ENCODE data around the gene TLX3.
A peak's percentile ranks its signal among the peaks of the same experiment; 100 is the strongest.

TLX3 gene

DNA sequence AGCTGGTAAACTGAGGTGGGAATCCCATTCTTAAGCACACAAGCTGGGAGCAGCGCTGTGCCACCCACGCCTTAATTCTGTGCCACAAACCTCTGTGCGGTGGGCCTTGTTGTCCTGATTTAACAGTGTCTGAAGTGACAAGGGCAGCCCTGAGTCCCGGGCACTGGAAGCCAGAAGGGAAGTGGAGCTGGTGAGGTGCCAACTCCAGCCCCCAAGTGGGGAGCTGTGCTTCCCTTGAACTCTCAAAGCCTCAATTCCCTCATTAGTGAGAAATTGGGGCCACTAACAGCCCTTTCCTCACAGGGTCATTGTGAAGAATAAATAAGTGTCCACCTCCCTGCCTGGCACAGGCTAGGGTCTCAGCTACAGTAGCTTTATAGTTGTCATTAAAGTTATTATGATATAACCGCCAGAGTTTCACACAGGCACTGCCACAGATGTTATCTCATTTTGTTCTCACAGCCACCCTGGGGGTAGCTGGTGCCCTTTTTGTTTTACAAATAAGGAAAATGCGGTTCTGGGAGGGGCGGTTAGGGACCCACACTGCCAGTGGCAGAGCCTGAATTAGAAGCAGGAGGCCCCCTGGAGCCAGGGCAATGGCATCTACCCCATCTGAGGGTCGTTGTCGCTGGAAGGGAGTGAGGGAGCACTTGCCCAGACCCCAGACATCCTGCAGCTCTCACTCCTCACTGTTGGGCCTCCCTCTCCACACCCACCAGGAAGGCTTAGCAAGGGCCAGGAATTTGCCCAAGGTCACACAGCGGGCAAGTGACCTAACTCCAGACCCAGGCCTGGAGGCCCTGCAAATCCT is 2.1 kb upstream of the TLX3 start:
- no peak for DNase-seq

DNA sequence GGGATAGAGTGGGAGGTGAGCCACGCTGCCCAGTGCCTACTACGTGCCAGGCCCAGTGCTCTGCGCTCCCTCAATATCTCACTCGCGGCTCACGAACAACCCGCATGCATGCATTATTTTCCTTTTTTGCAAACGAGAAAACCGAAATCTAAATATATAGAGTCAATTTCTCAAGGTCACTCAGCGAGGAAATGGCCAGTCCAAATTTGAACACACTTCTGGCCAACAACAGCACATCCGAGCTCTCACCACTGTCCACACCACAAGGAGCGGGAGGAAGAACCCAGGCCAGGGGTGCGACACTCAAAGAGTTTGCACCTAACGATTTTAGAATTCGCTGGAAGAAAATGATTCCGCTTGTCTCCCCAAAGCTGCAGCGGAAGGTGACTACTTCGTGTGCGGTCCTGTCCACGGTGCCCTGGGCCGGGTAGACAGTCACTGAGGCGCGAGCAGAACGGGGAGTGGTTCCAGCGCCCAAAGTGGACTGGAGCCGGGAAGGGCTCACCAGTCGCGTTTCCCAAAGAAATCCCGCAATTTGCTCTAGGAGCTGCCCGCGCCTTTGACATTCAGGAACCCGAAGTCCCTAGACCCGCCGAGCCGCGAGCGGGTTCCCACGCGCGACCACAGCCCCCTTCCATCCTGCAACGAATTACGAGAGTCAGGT is 1.1 kb upstream of the TLX3 start:
- no peak for DNase-seq

DNA sequence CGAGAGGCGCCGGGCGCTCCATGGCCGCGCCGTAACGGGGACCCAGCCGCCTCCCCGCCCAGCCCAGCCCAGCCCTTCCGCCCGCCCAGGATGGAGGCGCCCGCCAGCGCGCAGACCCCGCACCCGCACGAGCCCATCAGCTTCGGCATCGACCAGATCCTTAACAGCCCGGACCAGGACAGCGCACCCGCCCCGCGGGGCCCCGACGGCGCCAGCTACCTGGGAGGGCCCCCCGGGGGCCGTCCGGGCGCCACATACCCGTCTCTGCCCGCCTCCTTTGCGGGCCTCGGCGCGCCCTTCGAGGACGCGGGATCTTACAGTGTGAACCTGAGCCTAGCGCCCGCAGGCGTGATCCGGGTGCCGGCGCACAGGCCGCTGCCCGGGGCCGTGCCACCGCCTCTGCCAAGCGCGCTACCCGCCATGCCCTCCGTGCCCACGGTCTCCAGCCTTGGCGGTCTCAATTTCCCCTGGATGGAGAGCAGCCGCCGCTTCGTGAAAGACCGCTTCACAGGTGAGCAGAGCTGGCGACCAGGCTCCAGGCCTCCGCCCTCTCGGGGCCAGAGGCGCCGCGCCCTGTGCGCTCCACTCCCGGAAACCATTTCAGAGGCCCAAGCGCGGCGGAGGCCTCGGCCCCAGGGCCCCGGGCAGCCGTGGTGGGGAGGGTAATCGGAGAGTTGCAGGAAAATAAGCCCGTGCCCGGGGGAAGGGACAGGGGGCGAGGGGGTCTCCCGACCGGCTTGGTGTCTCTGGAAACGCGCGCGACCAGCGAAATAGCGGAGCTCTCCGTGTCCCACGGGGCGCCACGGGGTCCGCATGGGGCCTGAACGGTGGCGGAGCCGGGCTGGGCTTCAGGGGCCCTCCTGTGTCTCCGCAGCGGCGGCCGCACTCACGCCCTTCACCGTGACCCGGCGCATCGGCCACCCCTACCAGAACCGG is 496 bp downstream of the TLX3 start:
- peak; percentile 51 for DNase-seq

DNA sequence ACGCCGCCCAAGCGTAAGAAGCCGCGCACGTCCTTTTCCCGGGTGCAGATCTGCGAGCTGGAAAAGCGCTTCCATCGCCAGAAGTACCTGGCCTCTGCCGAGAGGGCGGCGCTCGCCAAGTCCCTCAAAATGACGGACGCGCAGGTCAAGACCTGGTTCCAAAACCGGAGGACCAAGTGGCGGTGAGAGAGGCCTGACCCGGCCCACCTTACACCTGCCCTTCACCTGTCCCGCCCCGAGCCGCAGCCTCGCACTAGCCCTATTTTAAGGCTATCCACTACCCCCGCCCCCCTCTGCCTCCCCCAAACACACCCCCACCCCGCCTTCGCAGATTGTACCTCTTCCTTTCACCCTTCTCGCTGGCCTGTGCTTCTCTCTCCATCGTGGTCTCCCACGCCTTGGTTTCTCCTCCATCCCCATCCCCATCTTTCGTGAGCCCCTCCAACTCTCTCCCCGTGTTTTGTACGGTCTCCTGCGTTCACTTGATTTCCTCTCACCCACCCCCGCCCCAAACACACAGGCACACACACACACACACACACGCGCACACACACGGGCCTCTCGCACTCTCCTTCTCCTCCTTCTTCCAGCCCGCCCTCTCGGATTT is 1.3 kb downstream of the TLX3 start:
- DNase-seq, result peak; percentile 13

DNA sequence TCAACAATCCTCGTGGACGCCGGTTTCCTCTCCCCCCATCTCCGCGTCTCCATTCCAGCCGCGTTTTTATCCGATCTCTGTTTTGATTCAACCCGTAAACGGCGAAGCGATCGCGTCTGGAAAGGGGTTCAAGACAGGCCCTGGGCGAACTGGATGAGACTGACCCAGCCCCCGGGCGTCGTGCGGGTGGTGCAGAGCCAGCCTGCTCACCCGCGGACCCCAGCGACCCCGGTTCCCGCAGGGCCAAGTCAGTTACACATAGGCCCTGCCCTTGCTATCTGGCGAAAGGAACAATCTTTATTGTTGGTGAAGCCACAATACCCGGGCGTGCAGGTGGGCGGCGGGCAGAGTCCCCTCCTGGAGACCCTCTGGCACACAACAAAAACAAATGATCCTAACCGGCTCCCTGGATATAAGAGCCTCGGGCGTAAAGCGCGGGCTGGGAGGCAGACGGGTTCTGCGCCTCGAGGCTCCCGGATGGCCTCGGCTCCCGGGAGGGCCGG is 1.8 kb downstream of the TLX3 start:
- DNase-seq, result no peak

DNA sequence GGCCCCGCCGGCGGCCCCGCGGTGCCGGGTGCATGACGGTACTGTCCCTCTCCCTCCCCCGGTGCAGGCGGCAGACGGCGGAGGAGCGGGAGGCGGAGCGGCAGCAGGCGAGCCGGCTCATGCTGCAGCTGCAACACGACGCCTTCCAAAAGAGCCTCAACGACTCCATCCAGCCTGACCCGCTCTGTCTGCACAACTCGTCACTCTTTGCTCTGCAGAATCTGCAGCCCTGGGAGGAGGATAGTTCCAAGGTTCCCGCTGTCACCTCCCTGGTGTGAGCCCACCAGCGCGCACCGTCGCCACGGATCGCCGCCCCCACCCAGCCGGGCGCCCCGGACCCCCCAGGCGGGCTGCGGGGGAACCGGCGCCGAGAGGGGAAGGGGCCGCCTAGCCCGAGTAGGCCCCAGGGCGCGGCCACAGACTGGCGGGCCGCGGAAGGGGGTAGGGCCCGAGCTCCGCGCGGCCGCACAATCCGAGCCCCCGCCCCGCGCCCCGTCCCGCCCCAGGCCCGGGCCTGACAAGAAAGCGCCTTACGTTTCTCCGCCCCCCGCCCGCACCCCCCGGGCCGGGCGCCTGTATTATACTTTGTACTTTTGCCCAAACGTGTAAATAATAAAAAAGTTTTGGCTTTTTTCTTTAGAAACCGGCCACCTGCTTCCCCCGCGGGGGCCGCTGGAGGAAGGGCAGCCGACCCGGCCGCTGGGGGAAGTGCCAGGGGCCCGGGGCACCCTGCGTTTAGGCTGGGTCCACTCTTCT is 2.5 kb downstream of the TLX3 start:
- no peak for DNase-seq

DNA sequence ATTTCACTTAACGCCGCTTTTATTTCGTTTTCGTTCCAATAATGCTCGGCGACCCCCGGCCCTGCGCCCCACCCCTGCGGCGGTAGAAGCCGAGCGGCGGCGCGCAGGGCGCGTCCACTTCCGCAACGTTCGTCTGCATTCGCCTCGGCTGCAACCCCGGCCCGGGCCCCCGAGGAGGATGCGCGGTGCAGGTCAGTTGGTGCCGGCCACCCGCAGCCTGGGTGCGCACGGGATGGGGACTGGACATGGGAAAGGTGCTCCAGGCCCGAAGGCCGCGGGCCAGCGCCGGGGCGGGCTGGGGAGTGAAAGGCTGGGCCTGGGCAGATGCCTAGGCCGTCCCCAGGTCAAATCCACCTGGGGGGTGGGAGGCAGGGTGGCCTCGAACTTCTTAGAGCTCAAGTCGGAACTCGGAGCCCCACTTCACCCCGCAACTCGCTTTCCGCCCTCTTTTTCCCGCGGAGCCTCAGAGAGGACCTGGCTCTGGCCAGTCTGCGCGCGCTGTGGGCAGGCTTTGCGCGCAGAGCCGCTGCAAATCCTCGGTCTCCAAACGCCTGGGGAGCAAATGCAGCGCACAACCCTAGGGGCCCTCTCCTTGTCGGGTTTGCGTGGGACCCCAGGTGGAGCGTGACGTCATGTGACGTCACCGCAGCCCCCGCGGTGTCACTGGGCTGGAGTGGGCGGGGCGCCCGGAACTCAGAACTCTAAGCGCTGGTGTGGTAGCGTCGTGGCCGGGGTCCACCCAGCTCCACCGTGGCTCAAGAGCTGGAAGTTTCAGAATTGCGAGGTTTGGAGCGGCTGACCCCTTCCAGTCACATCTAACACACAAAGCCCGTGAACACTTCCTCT is 3.3 kb downstream of the TLX3 start:
- DNase-seq, result no peak

DNA sequence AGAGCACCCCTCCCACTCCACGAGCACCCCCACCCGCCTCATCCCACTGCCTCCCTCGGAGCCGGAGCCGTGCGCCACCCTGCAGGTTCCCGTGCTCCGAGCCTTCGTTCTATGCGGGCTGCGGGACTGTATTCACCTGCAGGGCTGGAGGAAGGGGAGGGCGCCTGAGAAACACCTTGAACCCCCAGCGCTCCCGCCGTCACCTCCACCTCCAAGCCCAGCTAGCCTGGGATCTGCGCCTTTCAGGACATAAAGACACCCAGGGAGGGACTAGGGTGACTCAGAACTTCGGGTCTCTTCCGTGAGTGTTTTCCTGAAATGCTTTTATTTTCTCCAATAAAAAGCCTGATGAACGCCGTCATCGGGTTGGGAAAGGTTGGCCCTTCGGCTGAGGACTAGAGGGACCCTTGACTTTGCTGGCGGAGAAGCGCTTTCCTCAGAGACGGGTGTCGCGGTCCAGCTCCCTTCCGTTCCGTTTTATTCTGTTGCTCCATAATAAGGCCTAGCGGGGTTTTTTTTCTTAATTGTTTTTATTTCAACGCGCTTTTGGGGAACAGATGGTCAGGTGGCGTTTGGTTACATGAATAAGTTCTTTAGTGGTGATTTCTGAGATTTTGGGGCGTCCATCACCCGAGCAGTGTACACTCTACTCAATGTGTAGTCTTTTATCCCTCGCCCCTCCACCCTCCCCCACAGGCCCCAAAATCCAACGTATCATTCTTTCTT is 4.6 kb downstream of the TLX3 start:
- no peak for DNase-seq

DNA sequence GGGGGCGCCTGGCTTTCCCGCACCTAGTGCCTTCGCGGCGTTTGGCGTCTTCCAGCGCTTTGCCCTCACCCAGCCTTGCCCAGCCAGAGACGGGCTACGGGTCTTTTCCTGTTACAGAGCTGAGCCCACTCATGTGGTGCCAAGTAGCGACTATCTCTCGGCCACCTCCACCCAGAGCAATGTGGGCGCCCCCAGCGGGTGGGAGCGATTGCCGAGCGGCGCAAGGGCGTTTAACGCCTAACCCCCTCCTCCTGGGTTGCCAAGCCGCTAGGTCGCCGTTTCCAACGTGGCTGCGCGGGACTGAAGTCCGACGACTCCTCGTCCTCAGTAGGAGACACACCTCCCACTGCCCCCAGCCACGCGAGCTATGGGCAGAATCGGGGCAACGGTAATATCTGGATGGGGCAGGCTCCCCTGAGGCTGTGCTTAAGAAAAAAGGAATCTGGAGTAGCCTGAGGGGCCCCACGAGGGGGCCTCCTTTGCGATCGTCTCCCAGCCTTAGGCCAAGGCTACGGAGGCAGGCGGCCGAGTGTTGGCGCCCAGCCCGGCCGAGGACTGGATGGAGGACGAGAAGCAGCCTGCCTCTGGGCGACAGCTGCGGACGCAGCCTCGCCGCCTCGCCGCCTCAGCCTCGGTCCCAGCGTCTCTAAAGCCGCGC is 5.8 kb downstream of the TLX3 start:
- no peak for DNase-seq

DNA sequence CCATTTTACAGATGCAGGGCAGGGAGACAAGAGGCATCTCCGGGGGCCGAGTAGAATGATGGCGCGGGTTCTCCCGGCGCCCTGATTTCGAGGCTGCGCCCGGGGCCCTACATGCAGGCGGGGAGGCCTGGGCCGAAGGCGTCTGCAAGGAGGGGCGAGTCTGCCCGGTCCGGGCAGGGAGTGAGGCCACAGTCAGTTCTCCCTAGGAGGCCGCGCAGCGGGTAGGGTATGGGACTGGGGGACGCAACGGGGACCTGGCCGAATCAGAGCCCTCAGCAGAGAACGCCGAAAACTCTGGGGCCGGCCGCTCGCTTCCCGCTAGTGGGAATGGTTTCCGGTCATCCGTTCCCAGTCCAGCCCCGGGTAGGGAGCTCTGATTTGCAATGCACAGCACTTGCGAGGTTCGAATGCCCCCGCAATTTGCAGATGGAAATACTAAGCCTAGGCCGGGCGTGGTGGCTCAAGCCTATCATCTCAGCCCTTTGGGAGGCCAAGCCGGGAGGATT is 6.4 kb downstream of the TLX3 start:
- no peak for DNase-seq

DNA sequence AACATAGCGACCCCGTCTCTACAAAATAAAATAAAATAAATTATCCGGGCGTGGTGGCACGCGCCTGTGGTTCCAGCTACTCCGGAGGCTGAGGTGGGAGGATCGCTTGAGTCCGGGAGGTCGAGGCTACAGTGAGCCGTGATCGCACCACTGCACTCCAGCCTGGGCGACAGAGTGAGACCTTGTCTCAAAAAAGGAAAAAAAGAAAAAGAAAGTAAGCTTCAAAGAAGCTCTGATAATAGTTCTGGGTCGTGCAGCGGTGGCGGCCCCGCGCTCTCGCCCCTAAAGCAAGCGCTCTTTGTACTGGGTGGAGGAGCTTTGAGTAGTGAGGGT is 6.8 kb downstream of the TLX3 start:
- DNase-seq, result no peak

DNA sequence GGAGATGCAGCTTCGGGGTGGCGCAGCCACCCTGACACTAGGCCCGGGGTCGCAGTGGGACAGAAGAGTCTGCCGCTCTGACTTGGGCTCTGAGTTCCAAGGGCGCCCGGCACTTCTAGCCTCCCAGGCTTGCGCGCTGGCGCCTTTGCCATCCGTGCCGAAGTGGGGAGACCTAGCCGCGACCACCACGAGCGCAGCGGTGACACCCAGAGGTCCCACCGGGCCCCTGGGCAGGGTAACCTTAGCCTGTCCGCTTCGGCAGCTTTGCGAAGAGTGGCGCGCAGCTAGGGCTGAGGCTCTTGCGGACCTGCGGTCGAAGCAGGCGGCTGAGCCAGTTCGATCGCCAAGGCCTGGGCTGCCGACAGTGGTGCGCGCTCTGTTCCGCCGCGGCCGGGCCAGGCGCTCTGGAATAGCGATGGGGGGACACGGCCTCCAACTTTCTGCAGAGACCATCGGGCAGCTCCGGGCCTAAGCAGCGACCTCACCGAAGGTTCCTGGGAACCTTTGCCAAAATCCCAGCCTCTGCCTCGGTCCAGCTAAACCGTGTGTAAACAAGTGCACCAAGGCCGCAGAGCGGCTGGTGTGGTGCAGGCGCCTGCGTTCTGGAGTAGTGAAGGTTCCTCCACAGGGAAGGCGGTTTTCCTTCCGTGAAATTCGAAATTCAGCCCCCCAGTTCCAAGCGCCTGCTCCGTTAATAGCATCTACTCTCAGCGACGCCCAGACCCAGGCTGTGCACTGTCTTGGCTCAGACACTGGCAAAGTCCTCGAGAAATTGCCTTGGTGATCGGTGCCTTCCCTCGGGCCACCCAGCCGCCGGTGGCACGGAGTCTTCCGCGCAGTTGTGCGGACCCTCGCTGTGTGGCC is 7.4 kb downstream of the TLX3 start:
- DNase-seq, result no peak

DNA sequence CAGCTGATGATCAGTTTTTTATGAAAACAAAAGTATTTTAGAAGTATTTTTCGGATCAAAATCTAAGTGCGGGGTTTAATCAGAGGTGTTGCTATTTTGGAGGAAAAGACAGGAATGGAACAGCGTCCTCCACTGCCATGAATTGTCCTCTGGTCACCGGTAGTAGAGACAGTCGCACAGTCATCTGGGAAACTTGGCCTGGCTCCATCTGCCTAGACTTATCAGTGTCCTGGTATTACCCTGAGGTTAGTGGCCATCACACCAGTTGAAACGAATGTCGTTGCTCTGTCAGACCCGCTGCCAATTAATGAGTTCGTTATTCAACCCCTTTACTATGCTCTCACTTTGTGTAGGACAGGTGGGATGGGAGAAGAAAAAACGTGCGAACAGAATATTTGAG is 8.2 kb downstream of the TLX3 start:
- DNase-seq, result no peak

DNA sequence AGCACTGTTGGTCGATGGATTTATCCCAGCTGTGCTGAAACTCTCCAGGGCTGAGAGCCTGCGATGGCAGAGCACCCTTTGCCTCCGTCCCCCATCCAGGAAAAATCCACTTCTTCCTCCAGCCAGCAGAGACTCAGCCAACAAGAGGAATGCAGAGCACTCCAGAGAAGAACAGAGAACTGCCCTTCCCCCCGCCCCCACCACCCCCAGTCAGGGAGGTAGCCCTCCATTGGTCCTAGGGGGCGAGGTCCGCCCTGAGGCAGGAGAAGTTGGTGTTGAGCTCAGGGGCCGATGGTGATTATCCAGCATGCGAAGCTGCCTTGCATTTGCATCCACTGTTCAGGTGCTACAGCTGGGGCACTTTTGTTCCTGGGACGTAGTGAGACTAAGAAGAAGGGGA is 9.0 kb downstream of the TLX3 start:
- no peak for DNase-seq

DNA sequence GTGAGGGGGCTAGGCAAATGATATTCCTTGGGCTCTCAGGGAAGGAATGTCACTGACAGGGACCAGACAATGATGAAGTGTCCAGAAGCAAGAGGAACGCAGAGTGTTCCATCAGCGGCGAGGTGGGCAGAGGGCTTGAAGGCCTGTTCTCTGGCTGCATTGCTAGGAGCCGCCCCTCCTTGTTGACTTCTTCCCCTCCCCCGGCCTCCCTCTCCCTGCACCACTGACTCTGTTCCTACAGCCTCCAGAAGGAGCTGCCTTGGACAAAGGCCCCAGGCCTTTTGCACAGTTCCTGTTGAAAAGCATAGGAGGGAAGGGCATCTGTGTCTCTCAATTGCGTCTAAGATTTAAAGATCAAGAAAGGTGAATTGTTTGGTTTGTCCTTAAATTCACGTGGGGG is 12.4 kb downstream of the TLX3 start:
- no peak for DNase-seq

DNA sequence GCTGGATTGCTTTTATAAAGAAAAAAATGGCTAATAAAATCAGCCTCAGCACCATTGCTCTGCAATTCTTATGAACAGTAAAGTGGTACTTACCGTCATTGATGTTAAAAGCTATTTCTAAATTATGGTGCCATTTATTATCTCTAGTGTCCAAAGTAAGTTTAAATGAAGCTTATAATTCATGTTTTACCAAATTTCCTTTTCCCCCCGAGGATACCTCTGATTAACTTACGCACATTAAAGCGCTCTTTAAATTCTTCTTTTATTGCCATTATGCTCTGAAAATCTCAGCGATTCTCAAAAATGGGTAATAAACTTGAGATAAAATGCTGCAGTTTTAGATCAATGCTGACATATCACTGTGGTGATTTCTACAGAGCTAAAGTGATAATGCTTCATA is 13.5 kb downstream of the TLX3 start:
- no peak for DNase-seq

DNA sequence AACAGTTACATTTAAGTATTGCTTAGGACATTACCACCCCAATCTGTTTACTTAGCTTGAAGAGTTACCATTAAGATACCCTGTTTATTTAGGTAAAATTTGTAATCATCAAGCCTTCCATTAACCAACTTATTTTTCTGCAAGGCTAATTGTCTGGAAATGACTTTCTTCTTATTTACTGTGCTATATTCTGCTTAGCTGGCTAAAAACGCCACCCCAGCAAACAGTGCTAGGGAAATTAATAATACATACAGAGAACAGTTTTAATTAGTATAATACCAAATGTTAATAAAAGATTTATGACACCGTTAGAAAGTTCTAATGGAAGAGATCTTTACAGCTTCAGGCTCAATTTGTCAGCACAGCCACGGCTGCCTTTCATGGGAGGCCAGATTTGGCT is 14.0 kb downstream of the TLX3 start:
- DNase-seq, result no peak

DNA sequence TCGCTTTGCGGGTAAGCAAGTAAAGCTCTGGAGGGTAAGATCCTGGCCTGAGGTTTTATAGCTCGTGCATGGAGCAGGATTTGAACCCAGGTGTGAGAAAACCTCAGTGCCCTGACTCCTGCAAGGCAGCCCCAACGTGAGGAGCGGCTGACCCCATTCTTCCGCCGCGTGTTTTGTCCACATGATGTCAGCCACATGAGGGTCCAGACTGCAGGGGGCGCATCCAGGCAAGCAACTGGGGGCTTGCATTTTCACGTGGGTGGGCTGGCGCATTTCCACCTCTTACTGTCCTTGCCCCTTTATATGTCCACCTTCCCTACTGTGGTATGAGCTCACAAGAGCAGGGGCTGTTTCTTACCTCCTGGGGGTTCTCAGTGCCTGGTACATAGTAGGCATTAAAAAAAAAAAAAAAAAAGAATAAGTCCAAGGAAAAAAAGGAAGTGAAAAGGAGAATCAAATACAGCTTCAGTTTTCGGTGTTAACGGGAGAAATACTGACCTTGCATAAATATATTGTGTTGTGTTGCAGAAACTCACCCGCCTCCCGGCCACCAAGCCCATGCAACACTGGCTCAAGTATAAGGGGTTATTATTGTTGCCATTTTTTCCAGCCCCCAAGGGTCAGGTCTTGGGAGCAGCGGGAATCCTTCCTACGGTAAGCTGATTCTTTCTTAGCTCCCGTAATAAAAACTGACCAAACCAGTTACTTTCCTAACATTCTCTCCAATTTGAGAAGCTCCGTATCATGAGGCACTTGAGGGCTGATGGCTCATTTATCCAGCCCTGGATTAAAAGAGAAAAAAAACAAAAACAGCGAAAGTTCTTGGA is 15.0 kb downstream of the TLX3 start:
- no peak for DNase-seq

Data from NCI-H510A treated with DMSO at 0.1 percent for 48 hours (cell line).